Measurements from ENCODE around the gene BRCA1. TPM values are rescaled to one million over a fixed set of nuclear protein-coding genes. Genes with fewer than 3 reads are reported as not detected.
A peak's percentile ranks its signal among the peaks of the same experiment; 100 is the strongest.

The BRCA1 gene
- total RNA-seq, 1 experiment from 2014 or later = 44.1 TPM

- BruUV-seq (replicated peaks) = no TSS peak
- Histone ChIP-seq H3K9me3 (ENCODE audit: control insufficient read depth in 1 of 2, insufficient read depth in 1 of 2, low read depth in 1 of 2, low read length in 2 of 2) (no peaks in the 10 kb centered on the region), H3K4me3 (replicated peaks in 1 of 2; ENCODE audit: low read depth in 1 of 2, low read length in 2 of 2) (peak within 1 kb of the TSS; percentile 76 to 98), H3K36me3 (ENCODE audit: control insufficient read depth in 1 of 2, insufficient read depth in 2 of 2, low read length in 2 of 2) (peaks cover 0 to 3% of the 10 kb centered on the region in 2 experiments; a peak in 1 of 4 replicates), H4K20me1 (ENCODE audit: insufficient read depth) (no peaks in the 10 kb centered on the region), H3K4me1 (ENCODE audit: control insufficient read depth in 1 of 2, insufficient read depth in 2 of 2, low read length in 2 of 2) (peaks cover 8 to 23% of the 10 kb centered on the region in 2 experiments), H2AFZ (ENCODE audit: low read depth, low read length, poor library complexity, severe bottlenecking) (no peak within 1 kb of the TSS), H3K9me2 (ENCODE audit: insufficient read depth) (no peaks in the 10 kb centered on the region), H3K9ac (ENCODE audit: low read length) (peak within 1 kb of the TSS; percentile 86), H3K79me2 (ENCODE audit: insufficient read depth, low read length) (peaks cover 47% of the 10 kb centered on the region), H3K27me3 (ENCODE audit: insufficient read depth, low read length) (no peaks in the 10 kb centered on the region), H3K27ac (ENCODE audit: low read depth, low read length) (peak within 1 kb of the TSS; percentile 72), H3K4me2 (ENCODE audit: low read length) (peak within 1 kb of the TSS; percentile 90)
- DNase-seq (ENCODE audit: low read depth, low spot score) (peak; percentile 99), ATAC-seq (peak; percentile 76)
- POLR2A ChIA-PET = interaction anchor here (0.9 to 1.9 kb wide), 6 partner anchors 38 to 197 kb away, joined by 3 to 23 read pairs (median 4); partner anchors contain the start of genes IFI35, RPL27 and TMEM106A
- TF ChIP-seq RAD21 (IDR thresholded peaks at IDR 0.05; ENCODE audit: low read depth) (peak; percentile 26), CBX3 (IDR thresholded peaks at IDR 0.05; ENCODE audit: low read depth) (no peak), EGR1 (IDR thresholded peaks at IDR 0.05; ENCODE audit: low read depth) (peak; percentile 34; the same call in 1 of the 2 replicates), POLR2AphosphoS5 (IDR thresholded peaks at IDR 0.05; ENCODE audit: low read depth, low read length) (peak; percentile 71), CTCF (IDR thresholded peaks at IDR 0.05 in 2 of 3, conservative IDR thresholded peaks at IDR 0.05 in 1 of 3; ENCODE audit: borderline replicate concordance in 1 of 3, insufficient read depth in 1 of 3, low read depth in 2 of 3, low read length in 2 of 3) (0 out of 6 replicates have a peak, but pooled peaks of 1 of the 3 experiments have one; percentile 16), FOSL1 (IDR thresholded peaks at IDR 0.05; ENCODE audit: low read depth) (no peak), SIN3A (IDR thresholded peaks at IDR 0.05; ENCODE audit: low read depth) (peak; percentile 11; the same call in 1 of the 2 replicates), SP1 (IDR thresholded peaks at IDR 0.05; ENCODE audit: low read depth) (peak; percentile 93), POLR2A (IDR thresholded peaks at IDR 0.05; ENCODE audit: borderline replicate concordance, extremely low read depth, insufficient read depth, insufficient read length) (peak; percentile 65), YY1 (IDR thresholded peaks at IDR 0.05; ENCODE audit: extremely low read depth, insufficient replicate concordance, low read depth, low read length) (peak; percentile 92), ZFX (IDR thresholded peaks at IDR 0.05) (peak; percentile 73)
- TF ChIP-seq, protein P1, sequence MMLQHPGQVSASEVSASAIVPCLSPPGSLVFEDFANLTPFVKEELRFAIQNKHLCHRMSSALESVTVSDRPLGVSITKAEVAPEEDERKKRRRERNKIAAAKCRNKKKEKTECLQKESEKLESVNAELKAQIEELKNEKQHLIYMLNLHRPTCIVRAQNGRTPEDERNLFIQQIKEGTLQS (IDR thresholded peaks at IDR 0.05) = no peak
- TF ChIP-seq, protein P2, sequence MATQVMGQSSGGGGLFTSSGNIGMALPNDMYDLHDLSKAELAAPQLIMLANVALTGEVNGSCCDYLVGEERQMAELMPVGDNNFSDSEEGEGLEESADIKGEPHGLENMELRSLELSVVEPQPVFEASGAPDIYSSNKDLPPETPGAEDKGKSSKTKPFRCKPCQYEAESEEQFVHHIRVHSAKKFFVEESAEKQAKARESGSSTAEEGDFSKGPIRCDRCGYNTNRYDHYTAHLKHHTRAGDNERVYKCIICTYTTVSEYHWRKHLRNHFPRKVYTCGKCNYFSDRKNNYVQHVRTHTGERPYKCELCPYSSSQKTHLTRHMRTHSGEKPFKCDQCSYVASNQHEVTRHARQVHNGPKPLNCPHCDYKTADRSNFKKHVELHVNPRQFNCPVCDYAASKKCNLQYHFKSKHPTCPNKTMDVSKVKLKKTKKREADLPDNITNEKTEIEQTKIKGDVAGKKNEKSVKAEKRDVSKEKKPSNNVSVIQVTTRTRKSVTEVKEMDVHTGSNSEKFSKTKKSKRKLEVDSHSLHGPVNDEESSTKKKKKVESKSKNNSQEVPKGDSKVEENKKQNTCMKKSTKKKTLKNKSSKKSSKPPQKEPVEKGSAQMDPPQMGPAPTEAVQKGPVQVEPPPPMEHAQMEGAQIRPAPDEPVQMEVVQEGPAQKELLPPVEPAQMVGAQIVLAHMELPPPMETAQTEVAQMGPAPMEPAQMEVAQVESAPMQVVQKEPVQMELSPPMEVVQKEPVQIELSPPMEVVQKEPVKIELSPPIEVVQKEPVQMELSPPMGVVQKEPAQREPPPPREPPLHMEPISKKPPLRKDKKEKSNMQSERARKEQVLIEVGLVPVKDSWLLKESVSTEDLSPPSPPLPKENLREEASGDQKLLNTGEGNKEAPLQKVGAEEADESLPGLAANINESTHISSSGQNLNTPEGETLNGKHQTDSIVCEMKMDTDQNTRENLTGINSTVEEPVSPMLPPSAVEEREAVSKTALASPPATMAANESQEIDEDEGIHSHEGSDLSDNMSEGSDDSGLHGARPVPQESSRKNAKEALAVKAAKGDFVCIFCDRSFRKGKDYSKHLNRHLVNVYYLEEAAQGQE (IDR thresholded peaks at IDR 0.05; ENCODE audit: low read depth) = no peak
- intact Hi-C loops (cut with micrococcal nuclease) = loop anchor here (1.0 to 2.0 kb wide), 2 partner anchors 46 to 148 kb away; partner anchors contain the start of genes BRCA1 and VAT1
- CTCF ChIA-PET = interaction anchor here (1.5 to 1.6 kb wide), 2 partner anchors 146 to 313 kb away, joined by 4 to 6 read pairs; partner anchors contain the start of genes DHX8 and RND2
- RAD21 ChIA-PET (ENCODE audit: low non-redundant PET in 1 of 2, low total read pairs in 2 of 2, uncharacterized antibody in 2 of 2, unreplicated experiment in 2 of 2) = no interaction called here
Observed at GRCh38 chr17:43170766-43171585, 45.8 kb upstream of the BRCA1 start, which contains the start of gene NBR1. NBR1 (plus strand) TSS chr17:43171214; CDS start chr17:43175800, 4,586 bp downstream.
